Omental fat pad (tissue), 4 donors: ENCODE measurements around the gene PHF20. TPM values are rescaled to one million over a fixed set of nuclear protein-coding genes. Genes with fewer than 3 reads are reported as not detected.
"Not testable (repeated sequence)": the region's sequence is repeated elsewhere in the genome, so short reads cannot be mapped to it uniquely, and the experiment has no call there.

Experiments
- ATAC-seq: fragments of 150-250 bp; one replicate; pipeline ENCODE4 v1.9.1; 2016; ENCODE audit warnings: mild to moderate bottlenecking, moderate library complexity; ENCODE audit not compliant: low FRiP score
- DNase-seq: peaks from one replicate; pipeline ENCODE4 v3.0.0-alpha.2; 2019; ENCODE audit warnings: low spot score
- total RNA-seq, 4 donors: library from RNA; depleted of rRNA; stranded (reverse); fragments of >200 nt; gene quantifications; one replicate each; pipeline ENCODE4 v1.1.0, GENCODE V29; 2016
- TF ChIP-seq, protein P1 (sequence below), 3 donors: fragments of 450-650 bp; IDR thresholded peaks; one replicate each; pipeline ENCODE4 v1.5.1; 2016 to 2017; ENCODE audit warnings: antibody characterized with exemption in 3 of 3, mild to moderate bottlenecking in 3 of 3, moderate library complexity in 2 of 3

PHF20 gene
- total RNA-seq, 4 donors from 2014 or later: 51.0 to 71.7 (median 54.8) TPM

DNA sequence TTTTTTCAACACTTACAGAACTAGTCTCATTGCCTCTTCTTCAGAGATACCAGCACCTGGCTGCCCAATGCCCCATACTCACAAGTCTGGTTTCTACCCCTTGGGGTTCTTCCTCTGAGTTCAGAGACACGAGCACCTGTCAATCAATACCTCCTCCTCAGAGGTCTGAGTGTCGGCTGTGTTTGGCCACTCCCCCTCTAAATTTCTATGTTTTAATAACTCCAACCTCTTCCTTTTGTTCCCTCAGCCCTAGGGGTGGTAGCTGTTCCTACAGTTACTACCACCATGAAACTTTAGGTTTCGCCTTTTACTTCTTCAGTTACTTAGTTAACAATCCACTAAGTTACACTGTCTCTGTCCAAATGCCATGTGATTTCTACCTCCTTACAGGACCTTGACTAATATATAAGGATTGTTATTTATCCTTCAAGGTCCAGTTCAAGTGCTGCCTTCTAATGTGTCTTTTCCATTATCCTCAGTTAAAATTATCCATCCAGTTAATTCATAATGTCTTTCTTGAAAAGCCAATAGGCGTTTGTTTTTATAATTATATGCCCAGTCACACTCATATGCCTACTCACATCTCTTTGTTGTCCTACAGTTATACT lies 14.6 kb upstream of the PHF20 start:
- ATAC-seq (no peak), DNase-seq (no peak)
- TF ChIP-seq, protein P1, sequence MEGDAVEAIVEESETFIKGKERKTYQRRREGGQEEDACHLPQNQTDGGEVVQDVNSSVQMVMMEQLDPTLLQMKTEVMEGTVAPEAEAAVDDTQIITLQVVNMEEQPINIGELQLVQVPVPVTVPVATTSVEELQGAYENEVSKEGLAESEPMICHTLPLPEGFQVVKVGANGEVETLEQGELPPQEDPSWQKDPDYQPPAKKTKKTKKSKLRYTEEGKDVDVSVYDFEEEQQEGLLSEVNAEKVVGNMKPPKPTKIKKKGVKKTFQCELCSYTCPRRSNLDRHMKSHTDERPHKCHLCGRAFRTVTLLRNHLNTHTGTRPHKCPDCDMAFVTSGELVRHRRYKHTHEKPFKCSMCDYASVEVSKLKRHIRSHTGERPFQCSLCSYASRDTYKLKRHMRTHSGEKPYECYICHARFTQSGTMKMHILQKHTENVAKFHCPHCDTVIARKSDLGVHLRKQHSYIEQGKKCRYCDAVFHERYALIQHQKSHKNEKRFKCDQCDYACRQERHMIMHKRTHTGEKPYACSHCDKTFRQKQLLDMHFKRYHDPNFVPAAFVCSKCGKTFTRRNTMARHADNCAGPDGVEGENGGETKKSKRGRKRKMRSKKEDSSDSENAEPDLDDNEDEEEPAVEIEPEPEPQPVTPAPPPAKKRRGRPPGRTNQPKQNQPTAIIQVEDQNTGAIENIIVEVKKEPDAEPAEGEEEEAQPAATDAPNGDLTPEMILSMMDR (IDR thresholded peaks at IDR 0.05): no peak

GRCh38 chr20:35761548-35761947 lies 10.3 kb upstream of the PHF20 start:
- DNase-seq, ATAC-seq: not testable (repeated sequence)

GRCh38 chr20:35762461-35762860 lies 9.4 kb upstream of the PHF20 start:
- no peak for ATAC-seq
- TF ChIP-seq, protein P1 (IDR thresholded peaks at IDR 0.05): no peak
- DNase-seq: no peak

DNA sequence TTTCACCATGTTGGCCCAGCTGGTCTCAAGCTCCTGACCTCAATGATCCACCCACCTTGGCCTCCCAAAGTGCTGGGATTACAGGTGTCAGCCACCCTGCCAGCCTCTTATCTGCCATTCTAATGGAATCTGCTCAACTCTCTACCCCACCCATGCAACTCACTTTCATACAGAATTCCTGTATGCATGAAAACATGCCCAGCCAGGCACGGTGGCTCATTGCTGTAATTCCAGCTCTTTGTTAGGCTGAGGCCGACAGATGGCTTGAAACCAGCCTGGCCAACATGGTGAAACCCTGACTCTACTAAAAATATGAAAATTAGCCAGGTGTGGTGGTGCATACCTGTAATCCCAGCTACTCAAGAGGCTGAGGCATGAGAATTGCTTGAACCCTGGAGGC lies 6.9 kb upstream of the PHF20 start:
- DNase-seq, ATAC-seq: not testable (repeated sequence)

DNA sequence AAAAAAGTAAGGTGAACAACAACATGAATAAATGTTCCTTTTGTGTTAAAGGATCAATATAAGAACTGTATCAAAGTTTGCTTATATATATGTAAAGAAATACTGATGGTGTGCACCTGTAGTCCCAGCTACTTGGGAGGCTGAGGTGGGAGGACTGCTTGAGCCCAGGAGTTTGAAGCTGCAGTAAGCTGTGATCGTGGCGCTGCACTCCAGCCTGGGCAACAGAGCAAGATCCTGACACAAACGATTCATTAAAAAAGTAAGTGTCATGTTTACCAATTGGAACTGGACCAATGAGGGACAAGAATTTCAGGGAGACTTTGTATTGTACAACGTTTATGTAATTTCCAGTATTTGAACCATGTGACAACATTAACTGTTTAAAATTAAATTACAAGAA lies 5.0 kb upstream of the PHF20 start:
- ATAC-seq (no peak), DNase-seq (no peak)
- TF ChIP-seq, protein P1 (IDR thresholded peaks at IDR 0.05): no peak

- DNase-seq (no peak), ATAC-seq (no peak)
- TF ChIP-seq, protein P1 (IDR thresholded peaks at IDR 0.05): no peak
Measured at GRCh38 chr20:35767683-35768481, 3.9 kb upstream of the PHF20 start.

- peak; percentile 100 for DNase-seq
- TF ChIP-seq, protein P1 (IDR thresholded peaks at IDR 0.05): no peak
- peak; percentile 78 for ATAC-seq
Measured at GRCh38 chr20:35768731-35769664, 2.8 kb upstream of the PHF20 start.
